Measurements from ENCODE around the gene RHOC.
A peak's percentile ranks its signal among the peaks of the same experiment; 100 is the strongest.

The RHOC gene

DNA sequence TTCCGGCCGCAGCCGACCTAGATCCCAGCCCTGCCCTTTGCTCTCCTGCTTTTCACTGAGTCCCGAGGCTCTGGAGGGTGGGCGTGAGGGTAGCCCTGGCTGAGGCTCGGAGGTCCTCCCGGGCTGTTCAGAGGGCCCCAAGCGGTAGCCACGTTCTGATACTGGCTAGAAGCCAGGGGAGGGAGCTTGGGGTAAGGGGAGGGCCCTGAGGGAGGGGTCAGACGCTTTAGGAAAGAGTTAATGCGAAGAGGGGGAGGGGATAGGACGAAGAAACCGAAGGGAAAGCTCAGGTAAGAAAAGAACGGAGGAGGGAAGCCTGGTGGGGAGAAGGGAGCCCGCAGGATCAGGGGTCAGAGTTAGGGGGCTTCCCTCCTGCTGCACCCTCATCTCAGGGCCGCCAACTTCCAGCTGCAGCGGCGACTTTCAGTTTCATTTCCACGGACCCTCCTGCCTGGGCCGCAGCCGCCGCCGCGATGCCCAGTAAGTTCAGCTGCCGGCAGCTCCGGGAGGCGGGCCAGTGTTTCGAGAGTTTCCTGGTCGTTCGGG, 32.4 kb downstream of the RHOC start, which contains the start of gene MOV10:
MOV10 (plus strand) TSS at position 220 of the 546 bp plus-strand sequence; CDS start at position 474, 254 bp downstream.
- peak within 1 kb of the TSS; percentile 90 for H3K27ac ChIP-seq
- peaks cover 12% of the 10 kb centered on the region for H3K36me3 ChIP-seq
- peak; percentile 80 for DNase-seq
- TF ChIP-seq, protein P1, sequence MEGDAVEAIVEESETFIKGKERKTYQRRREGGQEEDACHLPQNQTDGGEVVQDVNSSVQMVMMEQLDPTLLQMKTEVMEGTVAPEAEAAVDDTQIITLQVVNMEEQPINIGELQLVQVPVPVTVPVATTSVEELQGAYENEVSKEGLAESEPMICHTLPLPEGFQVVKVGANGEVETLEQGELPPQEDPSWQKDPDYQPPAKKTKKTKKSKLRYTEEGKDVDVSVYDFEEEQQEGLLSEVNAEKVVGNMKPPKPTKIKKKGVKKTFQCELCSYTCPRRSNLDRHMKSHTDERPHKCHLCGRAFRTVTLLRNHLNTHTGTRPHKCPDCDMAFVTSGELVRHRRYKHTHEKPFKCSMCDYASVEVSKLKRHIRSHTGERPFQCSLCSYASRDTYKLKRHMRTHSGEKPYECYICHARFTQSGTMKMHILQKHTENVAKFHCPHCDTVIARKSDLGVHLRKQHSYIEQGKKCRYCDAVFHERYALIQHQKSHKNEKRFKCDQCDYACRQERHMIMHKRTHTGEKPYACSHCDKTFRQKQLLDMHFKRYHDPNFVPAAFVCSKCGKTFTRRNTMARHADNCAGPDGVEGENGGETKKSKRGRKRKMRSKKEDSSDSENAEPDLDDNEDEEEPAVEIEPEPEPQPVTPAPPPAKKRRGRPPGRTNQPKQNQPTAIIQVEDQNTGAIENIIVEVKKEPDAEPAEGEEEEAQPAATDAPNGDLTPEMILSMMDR (IDR thresholded peaks at IDR 0.05; ENCODE audit: low read depth, low read length) = no peak
- H3K27me3 ChIP-seq (ENCODE audit: insufficient read depth, low read depth, severe bottlenecking) = no peaks in the 10 kb centered on the region
- no peaks in the 10 kb centered on the region for H3K9me3 ChIP-seq (ENCODE audit: severe bottlenecking)
- H3K4me3 ChIP-seq (ENCODE audit: low read depth, low read length) = peak within 1 kb of the TSS; percentile 92

DNA sequence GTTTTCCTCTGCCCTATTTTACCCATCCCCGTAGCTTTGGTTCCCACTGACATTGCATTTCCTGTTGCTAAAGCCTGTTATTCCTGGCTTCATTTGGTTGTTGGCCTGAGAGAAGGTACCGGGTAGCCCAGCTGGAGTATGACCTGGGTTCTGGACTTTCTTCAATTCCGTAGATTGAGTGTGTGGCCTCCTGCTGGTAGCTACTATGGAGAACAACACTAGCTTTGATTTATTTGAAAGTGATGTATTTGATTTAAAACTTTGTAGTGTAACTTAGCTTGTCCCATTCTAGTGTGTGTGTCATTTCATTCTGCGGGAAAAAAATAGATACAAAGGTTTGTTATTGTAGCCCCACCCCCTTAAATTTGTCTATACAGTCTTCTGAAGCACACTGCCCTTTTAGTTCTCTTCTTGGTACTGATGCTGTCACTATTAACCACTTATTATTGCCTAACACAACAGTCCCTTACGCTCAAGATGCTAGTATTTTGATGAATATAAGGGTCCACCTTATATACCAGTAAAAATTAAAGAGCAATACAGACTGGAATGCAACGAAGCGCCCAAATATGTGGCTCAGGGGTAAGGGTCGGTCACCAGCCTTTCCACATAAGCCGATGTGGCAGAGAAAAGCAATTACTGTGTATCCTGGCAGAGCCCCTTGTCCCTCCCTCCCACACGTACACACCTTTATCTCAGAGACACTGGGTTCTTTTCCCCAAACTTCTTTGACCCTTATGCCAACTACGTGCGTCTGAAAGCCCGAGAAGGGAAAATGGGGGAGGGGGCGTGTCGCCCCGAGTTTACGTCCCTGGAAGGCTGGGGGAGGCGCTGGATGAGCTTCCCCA, 33.1 kb downstream of the RHOC start:
- Histone ChIP-seq H3K27ac (peak overlapping the region; percentile 90), H3K4me3 (ENCODE audit: low read depth, low read length) (peak overlapping the region; percentile 92), H3K27me3 (ENCODE audit: insufficient read depth, low read depth, severe bottlenecking) (no peaks in the 10 kb centered on the region), H3K9me3 (ENCODE audit: severe bottlenecking) (no peaks in the 10 kb centered on the region), H3K36me3 (peaks cover 19% of the 10 kb centered on the region)
- peak; percentile 22 for DNase-seq
- TF ChIP-seq, protein P1 (IDR thresholded peaks at IDR 0.05; ENCODE audit: low read depth, low read length) = peak; percentile 43

DNA sequence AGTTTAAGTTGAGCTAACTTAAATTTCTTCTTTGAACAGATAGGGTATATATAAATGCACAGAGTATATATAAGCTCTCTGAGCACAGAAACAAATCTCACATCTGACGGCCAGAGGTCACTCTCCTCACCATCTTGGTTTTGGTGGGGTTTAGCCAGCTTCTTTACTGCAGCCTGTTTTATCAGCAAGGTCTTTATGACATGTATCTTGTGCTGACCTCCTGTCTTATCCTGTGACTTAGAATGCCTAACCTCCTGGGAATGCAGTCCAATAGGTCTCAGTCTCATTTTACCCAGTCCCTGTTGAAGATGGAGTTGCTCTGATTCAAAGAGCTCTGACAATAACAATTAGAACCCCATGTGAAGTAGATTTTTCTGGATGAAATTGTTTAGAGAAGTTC, 34.1 kb downstream of the RHOC start:
- H3K36me3 ChIP-seq = peaks cover 26% of the 10 kb centered on the region
- no peaks in the 10 kb centered on the region for H3K27me3 ChIP-seq (ENCODE audit: insufficient read depth, low read depth, severe bottlenecking)
- TF ChIP-seq, protein P1 (IDR thresholded peaks at IDR 0.05; ENCODE audit: low read depth, low read length) = no peak
- no peaks in the 10 kb centered on the region for H3K9me3 ChIP-seq (ENCODE audit: severe bottlenecking)
- H3K27ac ChIP-seq = no peak overlapping the region
- H3K4me3 ChIP-seq (ENCODE audit: low read depth, low read length) = no peak overlapping the region
- no peak for DNase-seq

DNA sequence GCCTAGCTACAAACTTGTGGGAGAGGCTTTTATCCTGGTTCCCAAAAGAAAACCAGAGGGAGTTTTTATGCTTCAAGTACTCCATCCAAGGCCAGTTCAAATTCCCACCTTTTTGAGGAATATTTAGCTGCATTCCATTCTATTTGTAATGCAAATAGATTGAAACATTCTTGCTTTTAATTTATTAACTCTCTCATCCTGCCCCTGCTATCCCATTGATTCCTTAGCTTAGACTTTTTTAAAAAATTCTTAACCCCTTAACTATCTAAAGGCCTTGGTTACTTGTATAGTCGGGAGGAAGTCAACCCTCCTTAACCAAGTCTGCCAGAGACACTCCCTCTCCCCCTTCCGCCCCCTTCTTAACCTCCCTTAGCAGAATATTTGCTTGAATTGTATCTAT, 34.9 kb downstream of the RHOC start:
- no peak overlapping the region for H3K4me3 ChIP-seq (ENCODE audit: low read depth, low read length)
- H3K27ac ChIP-seq = no peak overlapping the region
- no peak for DNase-seq
- no peaks in the 10 kb centered on the region for H3K9me3 ChIP-seq (ENCODE audit: severe bottlenecking)
- H3K27me3 ChIP-seq (ENCODE audit: insufficient read depth, low read depth, severe bottlenecking) = no peaks in the 10 kb centered on the region
- H3K36me3 ChIP-seq = peaks cover 31% of the 10 kb centered on the region
- TF ChIP-seq, protein P1 (IDR thresholded peaks at IDR 0.05; ENCODE audit: low read depth, low read length) = no peak

DNA sequence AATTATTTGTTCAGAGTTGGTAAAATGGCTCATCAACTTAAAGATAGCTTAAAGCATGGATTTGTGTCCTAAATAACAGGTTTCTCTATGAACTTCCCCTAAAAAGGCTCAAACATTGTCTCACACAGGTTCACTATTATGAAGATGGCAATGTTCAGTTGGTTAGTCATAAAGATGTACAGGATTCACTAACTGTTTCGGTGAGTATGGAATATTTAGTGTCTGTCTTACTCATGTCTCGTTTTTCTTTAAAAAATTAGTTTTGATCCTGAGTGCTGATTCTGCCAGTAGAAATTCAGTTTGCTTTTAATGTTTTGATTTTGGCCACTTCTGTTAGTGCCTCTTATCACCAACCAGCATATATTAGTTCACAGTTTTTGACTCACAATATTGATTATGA, 40.0 kb downstream of the RHOC start:
- peaks cover 57% of the 10 kb centered on the region for H3K36me3 ChIP-seq
- no peak overlapping the region for H3K4me3 ChIP-seq (ENCODE audit: low read depth, low read length)
- no peaks in the 10 kb centered on the region for H3K27me3 ChIP-seq (ENCODE audit: insufficient read depth, low read depth, severe bottlenecking)
- no peak overlapping the region for H3K27ac ChIP-seq
- H3K9me3 ChIP-seq (ENCODE audit: severe bottlenecking) = no peaks in the 10 kb centered on the region
- no peak for DNase-seq
- TF ChIP-seq, protein P1 (IDR thresholded peaks at IDR 0.05; ENCODE audit: low read depth, low read length) = no peak
